Thyroid gland (tissue), 4 donors: ENCODE measurements around the gene PLA2G6.

ENCODE experiments used
- POLR2A ChIP-seq, 2 donors: fragments of 450-650 bp; IDR thresholded peaks; one replicate each; pipeline ENCODE4 v1.6.1; 2017; ENCODE audit warnings: antibody characterized with exemption in 2 of 2, mild to moderate bottlenecking in 2 of 2, moderate library complexity in 1 of 2
- TF ChIP-seq, protein P1 (sequence below), 6 experiments: fragments of 200-600 bp in 3 of 6; fragments of 450-650 bp in 3 of 6; sonication (generic) in 3 of 6; IDR thresholded peaks; one replicate each; pipeline ENCODE4 v1.5.1; 2016 to 2019; ENCODE audit warnings: antibody characterized with exemption in 6 of 6, mild to moderate bottlenecking in 2 of 6, inconsistent platforms in 1 of 6, moderate library complexity in 1 of 6

- TF ChIP-seq, protein P1, sequence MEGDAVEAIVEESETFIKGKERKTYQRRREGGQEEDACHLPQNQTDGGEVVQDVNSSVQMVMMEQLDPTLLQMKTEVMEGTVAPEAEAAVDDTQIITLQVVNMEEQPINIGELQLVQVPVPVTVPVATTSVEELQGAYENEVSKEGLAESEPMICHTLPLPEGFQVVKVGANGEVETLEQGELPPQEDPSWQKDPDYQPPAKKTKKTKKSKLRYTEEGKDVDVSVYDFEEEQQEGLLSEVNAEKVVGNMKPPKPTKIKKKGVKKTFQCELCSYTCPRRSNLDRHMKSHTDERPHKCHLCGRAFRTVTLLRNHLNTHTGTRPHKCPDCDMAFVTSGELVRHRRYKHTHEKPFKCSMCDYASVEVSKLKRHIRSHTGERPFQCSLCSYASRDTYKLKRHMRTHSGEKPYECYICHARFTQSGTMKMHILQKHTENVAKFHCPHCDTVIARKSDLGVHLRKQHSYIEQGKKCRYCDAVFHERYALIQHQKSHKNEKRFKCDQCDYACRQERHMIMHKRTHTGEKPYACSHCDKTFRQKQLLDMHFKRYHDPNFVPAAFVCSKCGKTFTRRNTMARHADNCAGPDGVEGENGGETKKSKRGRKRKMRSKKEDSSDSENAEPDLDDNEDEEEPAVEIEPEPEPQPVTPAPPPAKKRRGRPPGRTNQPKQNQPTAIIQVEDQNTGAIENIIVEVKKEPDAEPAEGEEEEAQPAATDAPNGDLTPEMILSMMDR (IDR thresholded peaks at IDR 0.05) = no peak
- TF ChIP-seq POLR2A (IDR thresholded peaks at IDR 0.05) = no peak
Measured at GRCh38 chr22:38071421-38072321, 110.0 kb downstream of the PLA2G6 start.
